Lower lobe of right lung (tissue), 2 donors: ENCODE data around the gene DDX20. TPM values are rescaled to one million over a fixed set of nuclear protein-coding genes. Genes with fewer than 3 reads are reported as not detected.

Experiments used
- ATAC-seq, 2 donors: fragments of 200-7000 bp; cut with Tn5 transposase; one replicate each; pipeline ENCODE4 v1.9.1; 2020 to 2022; ENCODE audit warnings: mild to moderate bottlenecking in 2 of 2, moderate library complexity in 2 of 2
- DNase-seq: peaks from one replicate; pipeline ENCODE4 v3.0.0-alpha.2; 2020
- H3K27ac ChIP-seq: fragments of 200-600 bp; one replicate; pipeline ENCODE4 v1.8.0; 2022
- H3K27me3 ChIP-seq: fragments of 200-600 bp; one replicate; pipeline ENCODE4 v1.8.0; 2022; ENCODE audit warnings: low read depth
- H3K36me3 ChIP-seq: fragments of 200-600 bp; one replicate; pipeline ENCODE4 v1.8.0; 2022; ENCODE audit warnings: mild to moderate bottlenecking
- H3K4me1 ChIP-seq: fragments of 200-600 bp; one replicate; pipeline ENCODE4 v1.8.0; 2022
- H3K4me3 ChIP-seq: fragments of 200-600 bp; one replicate; pipeline ENCODE4 v1.8.0; 2022; ENCODE audit warnings: mild to moderate bottlenecking
- H3K9me3 ChIP-seq: fragments of 200-600 bp; one replicate; pipeline ENCODE4 v1.8.0; 2022
- CTCF ChIP-seq: fragments of 200-600 bp; IDR thresholded peaks from one replicate; pipeline ENCODE4 v1.8.0; 2022; ENCODE audit warnings: antibody characterized with exemption, mild to moderate bottlenecking
- intact Hi-C: fragments of 100-400 bp; cut with DNase I; formaldehyde crosslinking; loops from one replicate; pipeline ENCODE4 v1.11.0; 2022
- long read RNA-seq: library from polyadenylated mRNA; unstranded; transcript quantifications from one replicate; pipeline ENCODE4 v2.0.0, GENCODE V29; 2021
- total RNA-seq: library from RNA; stranded (reverse); fragmentation: NEBNext Ultra II Directional; extraction: Animal tissue kit (Norgen Biotek cat#: 25700); gene quantifications from one replicate; pipeline ENCODE4 v1.2.1, GENCODE V29; 2021
- donor health status: DM: no; HTN: yes; CAD: no; lungs with severe emphysema.

The DDX20 gene, protein sequence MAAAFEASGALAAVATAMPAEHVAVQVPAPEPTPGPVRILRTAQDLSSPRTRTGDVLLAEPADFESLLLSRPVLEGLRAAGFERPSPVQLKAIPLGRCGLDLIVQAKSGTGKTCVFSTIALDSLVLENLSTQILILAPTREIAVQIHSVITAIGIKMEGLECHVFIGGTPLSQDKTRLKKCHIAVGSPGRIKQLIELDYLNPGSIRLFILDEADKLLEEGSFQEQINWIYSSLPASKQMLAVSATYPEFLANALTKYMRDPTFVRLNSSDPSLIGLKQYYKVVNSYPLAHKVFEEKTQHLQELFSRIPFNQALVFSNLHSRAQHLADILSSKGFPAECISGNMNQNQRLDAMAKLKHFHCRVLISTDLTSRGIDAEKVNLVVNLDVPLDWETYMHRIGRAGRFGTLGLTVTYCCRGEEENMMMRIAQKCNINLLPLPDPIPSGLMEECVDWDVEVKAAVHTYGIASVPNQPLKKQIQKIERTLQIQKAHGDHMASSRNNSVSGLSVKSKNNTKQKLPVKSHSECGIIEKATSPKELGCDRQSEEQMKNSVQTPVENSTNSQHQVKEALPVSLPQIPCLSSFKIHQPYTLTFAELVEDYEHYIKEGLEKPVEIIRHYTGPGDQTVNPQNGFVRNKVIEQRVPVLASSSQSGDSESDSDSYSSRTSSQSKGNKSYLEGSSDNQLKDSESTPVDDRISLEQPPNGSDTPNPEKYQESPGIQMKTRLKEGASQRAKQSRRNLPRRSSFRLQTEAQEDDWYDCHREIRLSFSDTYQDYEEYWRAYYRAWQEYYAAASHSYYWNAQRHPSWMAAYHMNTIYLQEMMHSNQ
- 11.4 TPM for total RNA-seq
- long read RNA-seq, full-length matches to known transcripts, result 15 of 20 reads
- long read RNA-seq, partial matches to known transcripts, result 1 of 20 reads
- long read RNA-seq, other reads (novel, unspliced or antisense), result 4 of 20 reads

- DNase-seq, result peak; percentile 96
- intact Hi-C loops, result no loop called here
These were observed at the start of gene DDX20 for GRCh38 chr1:111755331-111756123. Gene DDX20, plus strand, starts transcription at chr1:111755901. Its CDS starts 24 bp downstream, at chr1:111755925.

GRCh38 chr1:111706921-111707320 lies 48.8 kb upstream of the DDX20 start:
- Histone ChIP-seq H3K9me3 (no peaks in the 10 kb centered on the region), H3K4me1 (peaks cover 17% of the 10 kb centered on the region), H3K27me3 (no peaks in the 10 kb centered on the region), H3K4me3 (no peak overlapping the region), H3K36me3 (peaks cover 98% of the 10 kb centered on the region), H3K27ac (no peak overlapping the region)
- DNase-seq (no peak), ATAC-seq (no peak)
- TF ChIP-seq CTCF, result no peak
- intact Hi-C loops, result no loop called here

More at GRCh38 chr1:111755331-111756123, at the start of gene DDX20:
- Histone ChIP-seq H3K4me1 (peaks cover 14% of the 10 kb centered on the region), H3K27ac (peak within 1 kb of the TSS; percentile 91), H3K36me3 (peaks cover 24% of the 10 kb centered on the region), H3K27me3 (no peaks in the 10 kb centered on the region), H3K4me3 (peak within 1 kb of the TSS; percentile 71), H3K9me3 (no peaks in the 10 kb centered on the region)
- peak; percentile 99 for ATAC-seq
- peak; percentile 82 for TF ChIP-seq CTCF

DNA sequence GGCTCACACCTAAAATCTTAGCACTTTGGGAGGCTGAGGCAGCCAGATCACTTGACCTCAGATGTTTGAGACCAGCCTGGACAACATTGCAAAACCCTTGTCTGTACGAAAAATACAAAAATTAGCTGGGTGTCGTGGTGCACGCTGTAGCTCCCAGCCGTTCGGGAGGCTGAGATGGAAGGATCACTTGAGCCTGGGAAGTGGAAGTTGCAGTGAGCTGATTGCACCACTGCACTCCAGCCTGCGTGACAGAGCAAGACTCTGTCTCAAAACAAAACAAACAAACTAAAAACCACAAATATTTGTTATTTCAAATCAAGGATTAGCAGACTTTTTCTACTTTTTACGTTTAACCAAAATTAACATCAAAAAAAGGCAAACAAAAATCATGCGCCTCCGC lies 47.8 kb upstream of the DDX20 start:
- H3K9me3 ChIP-seq, result no peaks in the 10 kb centered on the region
- peaks cover 17% of the 10 kb centered on the region for H3K4me1 ChIP-seq
- intact Hi-C loops, result no loop called here
- DNase-seq (peak; percentile 70), ATAC-seq (peak; percentile 50 to 76)
- H3K36me3 ChIP-seq, result peaks cover 97% of the 10 kb centered on the region
- TF ChIP-seq CTCF, result no peak
- peak overlapping the region; percentile 3 for H3K27ac ChIP-seq
- no peaks in the 10 kb centered on the region for H3K27me3 ChIP-seq
- no peak overlapping the region for H3K4me3 ChIP-seq

- Histone ChIP-seq H3K27ac (no peak overlapping the region), H3K27me3 (no peaks in the 10 kb centered on the region), H3K36me3 (peaks cover 76% of the 10 kb centered on the region), H3K9me3 (no peaks in the 10 kb centered on the region), H3K4me3 (no peak overlapping the region), H3K4me1 (peaks cover 17% of the 10 kb centered on the region)
- no peak for DNase-seq
- no peak for TF ChIP-seq CTCF
- no peak for ATAC-seq
- intact Hi-C loops, result no loop called here
These were observed 45.7 kb upstream of the DDX20 start for GRCh38 chr1:111709986-111710385.

GRCh38 chr1:111716333-111716732 lies 39.4 kb upstream of the DDX20 start:
- ATAC-seq (no peak), DNase-seq (no peak)

More at GRCh38 chr1:111716333-111716732, 39.4 kb upstream of the DDX20 start:
- intact Hi-C loops, result no loop called here
- Histone ChIP-seq H3K4me3 (no peak overlapping the region), H3K4me1 (peaks cover 21% of the 10 kb centered on the region), H3K27me3 (no peaks in the 10 kb centered on the region), H3K9me3 (no peaks in the 10 kb centered on the region), H3K36me3 (peaks cover 33% of the 10 kb centered on the region), H3K27ac (no peak overlapping the region)
- TF ChIP-seq CTCF, result no peak
